Breast epithelium (tissue), 4 donors: ENCODE results near the gene CEACAM16. TPM values are rescaled to one million over a fixed set of nuclear protein-coding genes. Genes with fewer than 3 reads are reported as not detected.

Experiments used
- DNase-seq, 2 donors: peaks; one replicate each; pipeline ENCODE4 v3.0.0-alpha.2; 2019; ENCODE audit warnings: low spot score in 2 of 2
- H3K27ac ChIP-seq, 2 donors: fragments of 200-600 bp; sonication (generic) in 1 of 2; one replicate each; pipeline ENCODE4 v1.5.1; 2016 to 2019; ENCODE audit warnings: mild to moderate bottlenecking in 1 of 2
- H3K27me3 ChIP-seq, 2 donors: fragments of 200-600 bp; sonication (generic) in 1 of 2; one replicate each; pipeline versions ENCODE4 v1.5.1 to v1.6.0; 2017 to 2019; ENCODE audit warnings: control low read depth in 1 of 2, mild to moderate bottlenecking in 1 of 2
- H3K36me3 ChIP-seq: fragments of 200-600 bp; one replicate; pipeline ENCODE4 v1.5.1; 2019
- H3K4me1 ChIP-seq, 2 donors: fragments of 200-600 bp; sonication (generic); one replicate each; pipeline ENCODE4 v1.5.1; 2016 to 2019; ENCODE audit warnings: control low read depth in 1 of 2
- H3K4me3 ChIP-seq, 3 donors: fragments of 200-600 bp; sonication (generic); 1 replicate in 2 of 3; 2 replicates in 1 of 3; pipeline ENCODE4 v1.5.1; 2016 to 2019; ENCODE audit warnings: mild to moderate bottlenecking in 3 of 3, moderate library complexity in 2 of 3
- H3K9me3 ChIP-seq, 2 donors: fragments of 200-600 bp; sonication (generic) in 1 of 2; one replicate each; pipeline ENCODE4 v1.5.1; 2016 to 2019; ENCODE audit warnings: control low read depth in 1 of 2
- POLR2A ChIP-seq: fragments of 450-650 bp; IDR thresholded peaks from one replicate; pipeline ENCODE4 v1.6.1; 2016; ENCODE audit warnings: antibody characterized with exemption, mild to moderate bottlenecking, moderate library complexity
- POLR2AphosphoS5 ChIP-seq, 3 donors: sonication (generic); formaldehyde crosslinking; IDR thresholded peaks; one replicate each; pipeline ENCODE4 v1.6.1; 2017; ENCODE audit warnings: antibody characterized with exemption in 3 of 3
- intact Hi-C: fragments of 100-400 bp; cut with DNase I; formaldehyde crosslinking; loops from one replicate; pipeline ENCODE4 v1.15.1; 2023; ENCODE audit warnings: low total_unique reads
- total RNA-seq, 3 donors: library from RNA; depleted of rRNA; stranded (reverse); fragments of >200 nt; gene quantifications; one replicate each; pipeline ENCODE4 v1.1.0, GENCODE V29; 2016
- TF ChIP-seq, protein P1 (sequence below), 3 donors: fragments of 450-650 bp; IDR thresholded peaks; one replicate each; pipeline ENCODE4 v1.5.1; 2016 to 2017; ENCODE audit warnings: antibody characterized with exemption in 3 of 3, mild to moderate bottlenecking in 3 of 3, moderate library complexity in 3 of 3

CEACAM16 gene
- total RNA-seq, 3 donors from 2014 or later: not detected

DNA sequence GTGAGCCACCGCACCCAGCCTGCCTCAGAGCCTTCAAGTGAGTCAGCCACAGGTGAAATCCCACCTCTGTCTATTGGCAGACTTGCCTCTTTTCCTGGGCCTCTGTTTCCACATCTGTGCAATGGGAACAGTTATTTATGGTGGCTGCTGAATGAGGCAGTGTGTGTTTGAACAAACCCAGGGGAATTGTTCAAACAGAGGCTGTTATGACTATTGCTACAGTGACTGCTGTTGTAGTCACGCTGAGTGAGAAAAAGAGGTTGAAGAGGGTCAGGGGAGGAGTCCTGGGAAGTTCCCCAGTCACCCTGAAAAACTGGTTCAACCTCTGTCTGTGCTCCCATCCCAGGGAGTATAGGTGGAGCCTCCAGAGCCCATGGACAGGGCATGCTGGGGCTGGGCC, 27.6 kb upstream of the CEACAM16 start, which contains the start of gene CEACAM19:
Gene CEACAM19 (plus strand): TSS at position 83 of the 400 bp plus-strand sequence. CDS start 450 bp downstream, outside the sequence.
- Histone ChIP-seq H3K27ac (no peak within 1 kb of the TSS), H3K4me3 (no peak within 1 kb of the TSS), H3K27me3 (no peaks in the 10 kb centered on the region), H3K36me3 (no peaks in the 10 kb centered on the region), H3K4me1 (no peaks in the 10 kb centered on the region), H3K9me3 (no peaks in the 10 kb centered on the region)
- peak in 1 of 2 donors; percentile 26 for DNase-seq
- TF ChIP-seq POLR2AphosphoS5 (IDR thresholded peaks at IDR 0.05) (peak in 1 of 3 donors; percentile 16), POLR2A (no peak)
- intact Hi-C loops: no loop called here

DNA sequence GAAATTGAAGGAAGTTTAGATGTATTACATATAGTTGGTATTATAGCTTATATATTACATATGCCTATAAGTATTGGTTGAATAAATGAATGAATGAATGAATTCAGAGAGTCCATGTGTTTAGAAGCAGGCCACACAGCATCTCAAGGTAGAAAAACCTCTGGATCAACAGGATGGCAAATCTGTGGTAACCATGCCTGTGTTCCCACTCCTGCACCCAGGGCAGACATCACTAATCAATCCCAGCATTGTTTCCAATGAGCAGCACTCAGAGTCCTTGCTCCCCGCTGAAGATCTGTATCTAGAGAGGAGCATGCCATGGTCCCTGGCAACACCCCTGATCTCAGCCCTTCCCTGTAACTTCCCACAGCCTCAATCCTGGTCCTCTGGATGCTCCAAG, 26.7 kb upstream of the CEACAM16 start:
- Histone ChIP-seq H3K4me1 (no peaks in the 10 kb centered on the region), H3K27ac (no peak overlapping the region), H3K4me3 (no peak overlapping the region), H3K36me3 (no peaks in the 10 kb centered on the region), H3K27me3 (no peaks in the 10 kb centered on the region), H3K9me3 (no peaks in the 10 kb centered on the region)
- DNase-seq: no peak
- TF ChIP-seq POLR2A: no peak
- TF ChIP-seq, protein P1, sequence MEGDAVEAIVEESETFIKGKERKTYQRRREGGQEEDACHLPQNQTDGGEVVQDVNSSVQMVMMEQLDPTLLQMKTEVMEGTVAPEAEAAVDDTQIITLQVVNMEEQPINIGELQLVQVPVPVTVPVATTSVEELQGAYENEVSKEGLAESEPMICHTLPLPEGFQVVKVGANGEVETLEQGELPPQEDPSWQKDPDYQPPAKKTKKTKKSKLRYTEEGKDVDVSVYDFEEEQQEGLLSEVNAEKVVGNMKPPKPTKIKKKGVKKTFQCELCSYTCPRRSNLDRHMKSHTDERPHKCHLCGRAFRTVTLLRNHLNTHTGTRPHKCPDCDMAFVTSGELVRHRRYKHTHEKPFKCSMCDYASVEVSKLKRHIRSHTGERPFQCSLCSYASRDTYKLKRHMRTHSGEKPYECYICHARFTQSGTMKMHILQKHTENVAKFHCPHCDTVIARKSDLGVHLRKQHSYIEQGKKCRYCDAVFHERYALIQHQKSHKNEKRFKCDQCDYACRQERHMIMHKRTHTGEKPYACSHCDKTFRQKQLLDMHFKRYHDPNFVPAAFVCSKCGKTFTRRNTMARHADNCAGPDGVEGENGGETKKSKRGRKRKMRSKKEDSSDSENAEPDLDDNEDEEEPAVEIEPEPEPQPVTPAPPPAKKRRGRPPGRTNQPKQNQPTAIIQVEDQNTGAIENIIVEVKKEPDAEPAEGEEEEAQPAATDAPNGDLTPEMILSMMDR (IDR thresholded peaks at IDR 0.05): no peak
- TF ChIP-seq POLR2AphosphoS5 (IDR thresholded peaks at IDR 0.05): no peak
- intact Hi-C loops: no loop called here

DNA sequence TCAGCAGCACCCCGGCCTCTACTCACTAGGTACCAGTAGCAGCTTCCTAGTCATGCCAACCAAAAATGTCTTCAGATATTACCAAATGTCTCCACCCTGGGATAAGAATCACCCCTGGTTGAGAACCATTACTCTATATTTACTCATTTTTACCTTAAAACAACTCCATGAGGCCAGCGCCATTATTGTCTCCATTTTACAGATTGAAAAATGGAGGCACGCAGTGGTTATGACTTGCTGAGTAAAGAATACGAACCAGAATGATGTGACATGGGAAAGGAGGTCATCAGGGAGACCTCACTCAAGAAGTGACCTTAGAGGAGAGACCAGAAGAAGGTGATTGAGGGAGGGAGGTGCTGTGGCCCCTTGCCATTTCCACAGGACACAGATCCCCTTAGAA, 25.4 kb upstream of the CEACAM16 start:
- H3K36me3 ChIP-seq: no peaks in the 10 kb centered on the region
- no peak overlapping the region for H3K27ac ChIP-seq
- H3K4me1 ChIP-seq: no peaks in the 10 kb centered on the region
- no peak overlapping the region for H3K4me3 ChIP-seq
- H3K9me3 ChIP-seq: no peaks in the 10 kb centered on the region
- intact Hi-C loops: no loop called here
- DNase-seq: no peak
- H3K27me3 ChIP-seq: no peaks in the 10 kb centered on the region
- TF ChIP-seq POLR2AphosphoS5 (IDR thresholded peaks at IDR 0.05) (no peak), POLR2A (no peak)
- TF ChIP-seq, protein P1 (IDR thresholded peaks at IDR 0.05): no peak

DNA sequence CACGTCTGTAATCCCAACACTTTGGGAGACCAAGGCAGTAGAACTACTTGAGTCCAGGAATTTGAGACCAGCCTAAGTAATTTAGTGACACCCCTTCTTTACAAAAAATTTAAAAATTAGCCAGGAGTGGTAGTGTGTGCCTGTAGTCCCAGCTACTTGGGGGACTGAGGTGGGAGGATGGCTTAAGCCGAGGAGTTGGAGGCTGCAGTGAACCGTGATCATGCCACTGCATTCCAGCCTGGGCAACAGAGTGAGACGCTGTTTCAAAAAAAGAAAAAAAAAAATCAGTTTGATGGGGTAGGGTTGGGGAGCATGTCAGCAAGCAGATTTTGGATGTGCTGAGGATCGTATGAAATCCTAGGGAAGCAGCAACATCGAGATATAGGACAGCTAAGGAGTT, 23.4 kb upstream of the CEACAM16 start:
- DNase-seq: no peak
- Histone ChIP-seq H3K9me3 (no peaks in the 10 kb centered on the region), H3K27ac (no peak overlapping the region)

DNA sequence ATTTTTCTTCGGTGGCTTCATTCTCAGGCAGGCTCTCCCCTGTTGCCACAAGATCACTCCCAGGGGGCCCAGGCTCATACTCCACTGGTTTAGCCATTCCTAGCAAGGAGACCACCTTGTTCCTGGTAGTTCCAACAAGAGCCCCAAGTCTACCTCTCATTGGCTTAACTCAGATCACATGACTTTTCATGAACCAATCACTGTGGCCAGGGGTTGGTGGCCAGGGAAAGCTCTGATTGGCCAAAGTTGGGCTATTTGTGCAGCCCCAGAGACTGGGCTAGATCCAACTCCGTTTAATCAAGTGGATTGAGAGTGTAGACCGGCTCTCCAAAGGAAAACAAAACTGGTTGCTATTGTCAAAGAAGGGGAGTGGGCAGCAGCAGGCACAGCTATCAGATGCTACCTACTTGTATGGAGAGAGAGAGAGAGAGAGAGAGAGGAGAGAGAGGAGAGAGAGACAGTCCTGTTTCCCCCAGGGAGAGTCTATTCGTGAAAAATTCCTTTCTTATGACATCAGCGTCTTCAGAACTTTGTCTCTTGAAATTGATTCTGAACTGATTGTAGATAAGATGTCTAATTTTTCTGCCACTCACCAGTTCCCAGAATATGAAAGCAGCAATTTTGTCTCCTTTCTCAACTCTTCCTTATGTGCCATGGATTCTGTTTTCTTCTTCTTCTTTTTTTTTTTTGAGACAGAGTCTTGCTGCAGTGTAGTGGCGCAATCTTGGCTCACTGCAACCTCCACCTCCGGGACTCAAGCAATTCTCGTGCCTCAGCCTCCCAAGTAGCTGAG, 21.7 kb upstream of the CEACAM16 start:
- Histone ChIP-seq H3K9me3 (no peaks in the 10 kb centered on the region), H3K36me3 (no peaks in the 10 kb centered on the region), H3K27me3 (no peaks in the 10 kb centered on the region), H3K27ac (no peak overlapping the region), H3K4me3 (no peak overlapping the region), H3K4me1 (no peaks in the 10 kb centered on the region)
- TF ChIP-seq POLR2AphosphoS5 (IDR thresholded peaks at IDR 0.05): no peak
- TF ChIP-seq POLR2A: no peak
- DNase-seq: no peak
- intact Hi-C loops: no loop called here

More for the DNA sequence above, 23.4 kb upstream of the CEACAM16 start:
- Histone ChIP-seq H3K27me3 (no peaks in the 10 kb centered on the region), H3K36me3 (no peaks in the 10 kb centered on the region), H3K4me1 (no peaks in the 10 kb centered on the region), H3K4me3 (no peak overlapping the region)
- intact Hi-C loops: no loop called here
- TF ChIP-seq, protein P1 (IDR thresholded peaks at IDR 0.05): no peak
- TF ChIP-seq POLR2A (no peak), POLR2AphosphoS5 (IDR thresholded peaks at IDR 0.05) (no peak)

DNA sequence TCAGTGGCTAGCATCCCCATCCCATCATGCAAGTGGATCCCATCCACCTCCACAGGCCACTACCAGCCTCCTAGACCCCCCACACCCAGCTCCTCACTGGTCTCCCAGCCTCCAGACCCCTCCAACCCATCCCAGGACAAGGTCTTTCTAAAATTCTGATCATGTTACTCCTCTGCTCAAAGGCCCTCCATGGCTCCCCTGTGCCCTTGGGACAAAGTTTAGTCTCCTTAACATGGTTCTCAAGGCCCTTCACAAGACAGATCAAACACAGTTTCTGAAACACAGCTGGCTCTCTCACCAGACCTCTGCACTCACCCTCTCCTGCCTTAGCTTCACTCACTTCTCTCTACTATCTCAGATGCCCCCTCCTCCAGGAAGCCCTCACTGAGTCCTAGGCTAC, 18.4 kb upstream of the CEACAM16 start:
- intact Hi-C loops: no loop called here
- Histone ChIP-seq H3K4me1 (no peaks in the 10 kb centered on the region), H3K4me3 (no peak overlapping the region), H3K36me3 (no peaks in the 10 kb centered on the region), H3K27ac (no peak overlapping the region), H3K27me3 (no peaks in the 10 kb centered on the region), H3K9me3 (no peaks in the 10 kb centered on the region)
- DNase-seq: no peak
- no peak for TF ChIP-seq POLR2A
- TF ChIP-seq, protein P1 (IDR thresholded peaks at IDR 0.05): no peak
- TF ChIP-seq POLR2AphosphoS5 (IDR thresholded peaks at IDR 0.05): no peak
